ENCODE data around the gene DNAH14. TPM values are rescaled to one million over a fixed set of nuclear protein-coding genes. Genes with fewer than 3 reads are reported as not detected.
"Not testable (repeated sequence)": the region's sequence is repeated elsewhere in the genome, so short reads cannot be mapped to it uniquely, and the experiment has no call there.

Gene DNAH14
- total and polyA plus RNA-seq, 7 donors: 0.07 to 1.8 (median 0.82) TPM; not detected in 2

DNA sequence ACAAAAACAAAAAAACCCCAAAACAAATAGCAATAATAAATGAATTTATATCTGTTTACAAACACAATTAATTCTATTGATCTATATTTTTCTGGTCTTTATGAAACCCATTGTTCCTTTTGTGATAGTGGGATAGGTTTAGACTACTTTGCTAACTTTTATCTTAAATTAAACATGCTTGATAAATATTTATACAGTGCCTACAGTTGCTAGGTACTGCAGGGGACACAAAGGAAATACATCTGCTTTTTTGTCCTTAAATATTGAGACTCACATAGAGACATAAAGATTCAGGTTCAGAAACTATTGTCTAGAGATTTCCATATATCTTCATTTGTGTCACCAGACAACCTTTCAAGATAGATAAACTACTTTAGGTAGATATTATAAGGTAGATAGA, 8.5 kb upstream of the DNAH14 start:
- Histone ChIP-seq H3K9me3 (no peaks in the 10 kb centered on the region), H3K4me3 (no peak overlapping the region), H3K27ac (no peak overlapping the region), H3K27me3 (ENCODE audit: insufficient read depth in 3 of 3, low read length in 2 of 3) (no peaks in the 10 kb centered on the region), H3K4me1 (no peaks in the 10 kb centered on the region), H3K36me3 (ENCODE audit: insufficient read depth in 1 of 2, low read depth in 1 of 2) (no peaks in the 10 kb centered on the region)
- ATAC-seq: no peak
- intact Hi-C loops (cut with DNase I): loop anchor here (1.0 to 10.0 kb wide), 3 partner anchors 276 to 409 kb away; no protein-coding TSS in a partner anchor
- DNase-seq: no peak
- TF ChIP-seq CTCF (IDR thresholded peaks at IDR 0.05): no peak

GRCh38 chr1:224921354-224921753, 8.1 kb upstream of the DNAH14 start:
- H3K4me1 ChIP-seq: no peaks in the 10 kb centered on the region
- H3K36me3 ChIP-seq (ENCODE audit: insufficient read depth in 1 of 2, low read depth in 1 of 2): no peaks in the 10 kb centered on the region
- no peak for TF ChIP-seq CTCF (IDR thresholded peaks at IDR 0.05)
- H3K27me3 ChIP-seq (ENCODE audit: insufficient read depth in 3 of 3, low read length in 2 of 3): no peaks in the 10 kb centered on the region
- H3K9me3 ChIP-seq: no peaks in the 10 kb centered on the region
- H3K27ac ChIP-seq: no peak overlapping the region
- ATAC-seq (no peak), DNase-seq (no peak)
- no peak overlapping the region for H3K4me3 ChIP-seq
- 95 to 98% (median 96%) methylated on average over 3 of the region's 3 CpGs for WGBS, 3 donors
- intact Hi-C loops (cut with DNase I): loop anchor here (1.0 to 10.0 kb wide), 3 partner anchors 277 to 409 kb away; no protein-coding TSS in a partner anchor

DNA sequence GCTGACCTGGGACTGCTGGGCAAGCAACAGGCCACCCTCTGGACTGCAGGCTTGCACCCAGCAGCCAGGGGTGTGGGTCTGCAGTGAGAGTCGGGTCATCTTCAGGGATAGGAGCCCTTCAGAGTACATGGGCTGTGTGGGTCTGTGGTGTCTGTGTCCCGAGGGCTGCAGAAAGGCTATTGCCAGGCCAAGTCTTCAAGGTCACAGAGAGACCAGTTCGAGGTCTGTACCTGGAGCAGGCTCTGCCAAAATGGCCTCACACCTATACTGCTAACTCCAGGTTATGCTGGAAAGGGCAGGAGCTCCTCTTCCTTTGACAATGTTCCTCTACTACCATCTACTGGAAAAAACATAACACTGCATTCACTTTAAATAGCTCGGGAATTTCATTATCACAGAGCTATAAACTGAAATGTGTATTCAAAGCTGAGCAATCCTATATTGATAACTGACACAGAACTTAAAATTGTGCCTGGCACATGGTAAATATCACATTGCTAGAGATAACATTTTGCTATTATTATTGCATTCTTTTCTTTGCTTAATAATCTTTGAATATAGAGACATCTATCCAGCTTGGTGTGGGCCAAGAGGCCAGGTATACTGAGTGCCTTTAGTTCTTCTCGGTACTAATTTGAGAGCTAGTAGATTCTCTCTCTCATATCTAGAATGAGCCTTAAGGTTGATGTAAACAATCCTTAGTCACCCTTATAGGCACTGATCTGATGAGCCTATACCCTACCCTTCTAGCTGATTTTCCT, 6.9 kb upstream of the DNAH14 start:
- H3K27ac ChIP-seq: no peak overlapping the region
- ATAC-seq (peak; percentile 54 to 76 (median 70)), DNase-seq (no peak)
- no peaks in the 10 kb centered on the region for H3K9me3 ChIP-seq
- 30 to 40% (median 36%) methylated on average over 5 of the region's 5 CpGs for WGBS, 3 donors
- intact Hi-C loops (cut with DNase I): loop anchor here (5.0 to 10.0 kb wide), 2 partner anchors 278 to 410 kb away; no protein-coding TSS in a partner anchor
- H3K27me3 ChIP-seq (ENCODE audit: insufficient read depth in 3 of 3, low read length in 2 of 3): no peaks in the 10 kb centered on the region
- no peaks in the 10 kb centered on the region for H3K36me3 ChIP-seq (ENCODE audit: insufficient read depth in 1 of 2, low read depth in 1 of 2)
- peak; percentile 70 for TF ChIP-seq CTCF (IDR thresholded peaks at IDR 0.05)
- H3K4me1 ChIP-seq: no peaks in the 10 kb centered on the region
- H3K4me3 ChIP-seq: no peak overlapping the region

- Histone ChIP-seq H3K27ac (no peak overlapping the region), H3K4me3 (no peak overlapping the region), H3K4me1 (no peaks in the 10 kb centered on the region), H3K9me3 (no peaks in the 10 kb centered on the region), H3K36me3 (ENCODE audit: insufficient read depth in 1 of 2, low read depth in 1 of 2) (no peaks in the 10 kb centered on the region), H3K27me3 (ENCODE audit: insufficient read depth in 3 of 3, low read length in 2 of 3) (peaks cover 0 to 6% (median 0%) of the 10 kb centered on the region in 3 donors)
- no peak for TF ChIP-seq CTCF (IDR thresholded peaks at IDR 0.05)
- intact Hi-C loops (cut with DNase I): loop anchor here (5.0 to 10.0 kb wide), 2 partner anchors 279 to 411 kb away; no protein-coding TSS in a partner anchor
- no peak for ATAC-seq
- 53 to 59% (median 53%) methylated on average over 4 of the region's 4 CpGs for WGBS, 3 donors
- DNase-seq: no peak
These were observed 5.7 kb upstream of the DNAH14 start for GRCh38 chr1:224923726-224924125.

- intact Hi-C loops (cut with DNase I): loop anchor here in 1 of 2 donors (2.0 to 10.0 kb wide), 2 partner anchors 75 to 283 kb away; no protein-coding TSS in a partner anchor
- peaks cover 0 to 30% (median 6%) of the 10 kb centered on the region in 3 donors for H3K27me3 ChIP-seq (ENCODE audit: insufficient read depth in 3 of 3, low read length in 2 of 3)
- ATAC-seq; H3K27ac ChIP-seq; H3K36me3 ChIP-seq (ENCODE audit: insufficient read depth in 1 of 2, low read depth in 1 of 2); DNase-seq; H3K4me1 ChIP-seq; H3K4me3 ChIP-seq; H3K9me3 ChIP-seq: not testable (repeated sequence)
- 89 to 94% (median 90%) methylated on average over 3 of the region's 3 CpGs for WGBS, 3 donors
These were observed 1.8 kb upstream of the DNAH14 start for GRCh38 chr1:224927631-224928030.

Data from psoas muscle (tissue), 8 donors.